WERI-Rb-1 (cell line): ENCODE measurements around the gene CCR6.
"Not testable (repeated sequence)": the region's sequence is repeated elsewhere in the genome, so short reads cannot be mapped to it uniquely, and the experiment has no call there.

Experiments
- DNase-seq: peaks from one replicate; pipeline ENCODE4 v3.0.0-alpha.2; 2020
- H3K27ac ChIP-seq: fragments of 250-450 bp; sonication (Bioruptor Pico); 2 replicates; pipeline ENCODE4 v1.5.1; 2020; ENCODE audit warnings: mild to moderate bottlenecking, moderate library complexity
- H3K27me3 ChIP-seq: fragments of 250-450 bp; sonication (Bioruptor Pico); 2 replicates; pipeline ENCODE4 v1.5.1; 2021; ENCODE audit warnings: mild to moderate bottlenecking, low read depth, moderate library complexity; ENCODE audit not compliant: insufficient read depth, severe bottlenecking
- H3K36me3 ChIP-seq: fragments of 250-450 bp; sonication (Bioruptor Pico); 2 replicates; pipeline ENCODE4 v1.5.1; 2020; ENCODE audit warnings: mild to moderate bottlenecking, moderate library complexity
- H3K4me3 ChIP-seq: 2 replicates; pipeline ENCODE4 v1.5.1; 2011; ENCODE audit warnings: low read depth, mild to moderate bottlenecking, control low read depth, low read length
- H3K9me3 ChIP-seq: fragments of 250-450 bp; sonication (Bioruptor Pico); 2 replicates; pipeline ENCODE4 v1.5.1; 2021; ENCODE audit warnings: mild to moderate bottlenecking, moderate library complexity; ENCODE audit not compliant: severe bottlenecking

CCR6 gene

DNA sequence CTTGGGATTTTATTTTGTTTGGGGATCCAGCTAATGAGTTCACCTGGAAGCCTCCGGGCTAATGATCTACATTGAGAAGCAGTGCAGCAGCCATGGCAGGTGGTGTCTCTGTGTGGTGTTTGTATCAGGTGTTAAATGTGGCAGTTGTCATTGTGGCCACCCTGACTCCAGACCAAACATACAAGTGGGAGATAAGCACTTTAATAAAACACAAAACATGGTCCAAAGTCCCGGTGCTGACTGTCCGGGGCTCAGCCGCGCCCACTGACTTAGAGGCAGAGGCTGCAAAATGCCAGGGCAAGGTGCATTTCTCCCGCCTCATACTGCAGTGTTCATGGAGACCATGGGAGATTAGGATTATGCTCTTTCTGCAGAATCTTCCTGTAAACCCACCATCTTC, 58.5 kb downstream of the CCR6 start:
- H3K9me3 ChIP-seq, DNase-seq: not testable (repeated sequence)

DNA sequence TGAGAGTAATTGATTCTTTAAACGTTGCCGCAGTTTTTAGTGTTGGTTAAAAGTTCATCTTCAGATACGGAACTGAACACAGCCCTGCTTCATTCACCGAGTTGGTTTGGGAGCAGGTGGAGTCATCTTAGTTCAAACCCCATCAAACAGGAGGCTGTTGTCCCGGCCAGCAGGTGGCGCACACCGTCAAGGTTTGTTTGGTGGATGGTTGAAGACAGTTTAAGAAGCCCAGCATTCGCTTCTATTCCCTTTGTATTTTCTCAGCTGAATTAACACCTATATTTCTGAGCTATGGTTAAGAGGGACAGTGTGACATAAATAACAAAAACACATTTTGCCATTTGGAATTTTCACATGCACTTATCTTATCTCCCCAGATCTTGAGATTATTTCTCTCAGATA, 60.0 kb downstream of the CCR6 start:
- DNase-seq, H3K9me3 ChIP-seq, H3K36me3 ChIP-seq, H3K27ac ChIP-seq, H3K27me3 ChIP-seq, H3K4me3 ChIP-seq: not testable (repeated sequence)

More for the DNA sequence above, 58.5 kb downstream of the CCR6 start:
- not testable (repeated sequence) for H3K27me3 ChIP-seq, H3K36me3 ChIP-seq, H3K4me3 ChIP-seq, H3K27ac ChIP-seq

GRCh38 chr6:167185101-167185500, 62.2 kb downstream of the CCR6 start:
- DNase-seq, H3K27ac ChIP-seq, H3K36me3 ChIP-seq, H3K9me3 ChIP-seq, H3K27me3 ChIP-seq, H3K4me3 ChIP-seq: not testable (repeated sequence)

- not testable (repeated sequence) for H3K4me3 ChIP-seq, H3K36me3 ChIP-seq, H3K27me3 ChIP-seq, DNase-seq, H3K9me3 ChIP-seq, H3K27ac ChIP-seq
These were observed 64.4 kb downstream of the CCR6 start for GRCh38 chr6:167187275-167187674.
